T1000 (cell line): ENCODE data around the gene MRPS18B.
A peak's percentile ranks its signal among the peaks of the same experiment; 100 is the strongest.

ENCODE experiments used
- DNase-seq: peaks from one replicate; lab custom pipeline; 2025; ENCODE audit warnings: mixed read lengths; lab: John Stamatoyannopoulos, UW

Gene MRPS18B

DNA sequence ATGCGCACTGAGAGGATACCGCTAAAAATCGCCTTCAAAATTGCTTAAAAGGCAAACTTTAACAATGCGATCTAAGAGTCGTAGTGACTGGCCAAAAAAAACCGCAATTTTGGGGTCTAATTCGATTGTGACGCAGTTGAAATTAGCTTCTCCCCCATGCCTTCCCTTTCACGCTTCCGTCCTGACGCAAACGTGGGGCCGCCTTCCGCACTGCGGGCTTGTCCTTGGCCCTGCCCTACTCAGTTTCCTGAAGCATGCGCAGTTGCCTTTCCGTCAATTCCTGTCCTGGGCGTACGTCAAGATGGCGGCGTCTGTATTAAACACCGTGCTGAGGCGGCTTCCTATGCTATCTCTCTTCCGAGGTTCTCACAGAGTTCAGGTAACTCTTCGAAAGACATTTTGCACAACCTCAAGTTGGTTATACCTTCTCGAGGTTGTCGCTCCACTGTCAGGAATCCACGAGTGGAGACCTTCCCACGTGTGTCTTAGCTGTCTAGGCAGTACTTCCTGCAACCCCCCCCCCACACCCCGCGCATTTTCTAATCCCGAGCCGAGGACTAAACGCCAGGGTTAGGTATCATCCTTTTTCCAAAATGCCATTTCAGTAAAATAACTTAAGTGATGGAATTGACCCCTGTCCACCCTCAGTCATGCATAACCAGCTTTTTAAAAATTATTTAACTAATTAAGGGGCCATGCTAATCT is at the start of gene MRPS18B:
MRPS18B (plus strand) TSS at position 276 of the 705 bp plus-strand sequence; CDS start at position 302, 26 bp downstream.
- DNase-seq, result peak; percentile 96

- no peak for DNase-seq
Measured at GRCh38 chr6:30568245-30568644, 49.4 kb upstream of the MRPS18B start.

GRCh38 chr6:30570263-30570662 is 47.4 kb upstream of the MRPS18B start:
- no peak for DNase-seq

GRCh38 chr6:30570740-30571074 is 46.9 kb upstream of the MRPS18B start:
- no peak for DNase-seq

- peak; percentile 99 for DNase-seq
Measured at GRCh38 chr6:30571075-30571761, 46.4 kb upstream of the MRPS18B start, which contains the start of gene ABCF1. Gene ABCF1 (plus strand): TSS chr6:30571442. CDS start chr6:30571488, 46 bp downstream.

- DNase-seq, result no peak
Measured at GRCh38 chr6:30571762-30572082, 45.9 kb upstream of the MRPS18B start.

GRCh38 chr6:30572148-30572547 is 45.5 kb upstream of the MRPS18B start:
- no peak for DNase-seq

DNA sequence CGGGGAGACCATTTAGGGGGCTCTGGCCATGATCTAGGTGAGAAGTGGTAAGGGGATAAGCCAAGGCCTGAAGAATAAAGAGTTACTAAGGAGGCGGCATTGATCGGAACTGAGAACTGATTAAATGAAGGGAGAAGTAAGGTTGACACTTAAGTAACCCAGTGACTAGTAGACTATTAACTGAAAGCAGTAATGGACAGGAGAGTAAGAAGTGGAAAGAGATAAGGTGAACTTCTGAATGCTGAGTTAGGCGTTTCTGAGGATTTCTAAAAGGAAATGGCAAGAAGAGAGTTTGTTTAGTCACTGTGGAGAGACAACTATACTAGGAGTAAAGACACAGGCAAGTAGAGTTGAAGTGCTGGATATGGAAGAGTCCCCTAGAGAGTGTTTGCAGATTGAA is 44.5 kb upstream of the MRPS18B start:
- DNase-seq, result no peak

- DNase-seq, result no peak
Measured at GRCh38 chr6:30578051-30578450, 39.6 kb upstream of the MRPS18B start.

- DNase-seq, result no peak
Measured at GRCh38 chr6:30583921-30584320, 33.7 kb upstream of the MRPS18B start.

DNA sequence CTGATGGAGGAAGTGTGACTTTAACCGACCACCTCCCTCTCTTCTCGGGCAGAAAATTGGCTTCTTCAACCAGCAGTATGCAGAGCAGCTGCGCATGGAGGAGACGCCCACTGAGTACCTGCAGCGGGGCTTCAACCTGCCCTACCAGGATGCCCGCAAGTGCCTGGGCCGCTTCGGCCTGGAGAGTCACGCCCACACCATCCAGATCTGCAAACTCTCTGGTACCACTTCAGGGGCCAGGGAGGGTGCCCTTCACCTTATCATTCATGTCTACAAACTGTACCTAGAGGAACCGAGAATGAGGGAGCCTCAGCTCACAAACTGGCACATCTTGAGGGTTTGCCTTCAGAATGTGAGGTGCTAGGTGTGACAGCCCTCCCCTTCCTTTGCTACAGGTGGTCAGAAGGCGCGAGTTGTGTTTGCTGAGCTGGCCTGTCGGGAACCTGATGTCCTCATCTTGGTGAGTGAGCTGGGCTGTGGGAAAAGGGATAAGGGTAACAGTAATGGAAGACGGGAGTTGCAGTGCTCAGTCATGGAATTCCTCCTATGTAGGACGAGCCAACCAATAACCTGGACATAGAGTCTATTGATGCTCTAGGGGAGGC is 27.8 kb upstream of the MRPS18B start:
- DNase-seq, result no peak

DNA sequence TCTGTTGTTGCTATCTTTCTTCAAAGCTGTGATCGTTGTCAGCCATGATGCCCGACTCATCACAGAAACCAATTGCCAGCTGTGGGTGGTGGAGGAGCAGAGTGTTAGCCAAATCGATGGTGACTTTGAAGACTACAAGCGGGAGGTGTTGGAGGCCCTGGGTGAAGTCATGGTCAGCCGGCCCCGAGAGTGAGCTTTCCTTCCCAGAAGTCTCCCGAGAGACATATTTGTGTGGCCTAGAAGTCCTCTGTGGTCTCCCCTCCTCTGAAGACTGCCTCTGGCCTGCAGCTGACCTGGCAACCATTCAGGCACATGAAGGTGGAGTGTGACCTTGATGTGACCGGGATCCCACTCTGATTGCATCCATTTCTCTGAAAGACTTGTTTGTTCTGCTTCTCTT is 27.1 kb upstream of the MRPS18B start:
- no peak for DNase-seq

DNA sequence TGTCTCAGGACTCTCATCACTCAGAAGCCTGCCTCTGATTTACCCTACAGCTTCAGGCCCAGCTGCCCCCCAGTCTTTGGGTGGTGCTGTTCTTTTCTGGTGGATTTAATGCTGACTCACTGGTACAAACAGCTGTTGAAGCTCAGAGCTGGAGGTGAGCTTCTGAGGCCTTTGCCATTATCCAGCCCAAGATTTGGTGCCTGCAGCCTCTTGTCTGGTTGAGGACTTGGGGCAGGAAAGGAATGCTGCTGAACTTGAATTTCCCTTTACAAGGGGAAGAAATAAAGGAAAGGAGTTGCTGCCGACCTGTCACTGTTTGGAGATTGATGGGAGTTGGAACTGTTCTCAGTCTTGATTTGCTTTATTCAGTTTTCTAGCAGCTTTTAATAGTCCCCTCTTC is 26.6 kb upstream of the MRPS18B start:
- DNase-seq, result no peak

- DNase-seq, result no peak
Measured at GRCh38 chr6:30592287-30592686, 25.4 kb upstream of the MRPS18B start.

GRCh38 chr6:30597315-30598144 is 20.1 kb upstream of the MRPS18B start:
- peak; percentile 65 for DNase-seq

GRCh38 chr6:30598912-30599624 is 18.6 kb upstream of the MRPS18B start:
- no peak for DNase-seq

DNA sequence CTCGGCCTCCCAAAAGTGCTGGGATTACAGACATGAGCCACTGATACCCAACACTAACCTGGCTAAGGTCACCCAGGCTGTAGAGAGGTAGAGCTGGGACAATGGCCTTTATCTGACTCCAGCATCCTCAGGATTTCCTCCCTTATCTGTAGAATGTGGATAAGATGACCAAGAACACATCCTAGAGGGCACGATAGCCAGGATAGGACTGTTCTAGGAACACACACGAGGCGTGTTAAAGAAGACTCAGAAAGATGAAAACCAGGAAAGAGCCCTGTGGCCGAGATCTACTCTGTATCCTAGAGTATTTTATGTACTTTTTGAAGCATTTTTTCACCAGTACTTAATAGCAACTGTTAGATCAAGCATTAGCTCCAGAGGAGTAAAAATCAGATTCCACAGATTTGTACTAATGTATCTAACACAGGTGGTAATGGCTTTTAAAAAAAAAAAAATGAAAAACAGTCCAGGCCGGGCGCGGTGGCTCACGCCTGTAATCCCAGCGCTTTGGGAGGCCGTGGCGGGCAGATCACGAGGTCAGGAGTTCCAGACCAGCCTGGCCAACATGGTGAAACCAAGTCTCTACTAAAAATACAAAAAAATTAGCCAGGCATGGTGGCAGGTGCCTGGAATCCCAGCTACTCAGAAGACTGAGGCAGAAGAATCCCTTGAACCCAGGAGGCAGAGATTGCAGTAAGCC is 17.9 kb upstream of the MRPS18B start:
- DNase-seq, result no peak

GRCh38 chr6:30600451-30600961 is 17.1 kb upstream of the MRPS18B start:
- no peak for DNase-seq

DNA sequence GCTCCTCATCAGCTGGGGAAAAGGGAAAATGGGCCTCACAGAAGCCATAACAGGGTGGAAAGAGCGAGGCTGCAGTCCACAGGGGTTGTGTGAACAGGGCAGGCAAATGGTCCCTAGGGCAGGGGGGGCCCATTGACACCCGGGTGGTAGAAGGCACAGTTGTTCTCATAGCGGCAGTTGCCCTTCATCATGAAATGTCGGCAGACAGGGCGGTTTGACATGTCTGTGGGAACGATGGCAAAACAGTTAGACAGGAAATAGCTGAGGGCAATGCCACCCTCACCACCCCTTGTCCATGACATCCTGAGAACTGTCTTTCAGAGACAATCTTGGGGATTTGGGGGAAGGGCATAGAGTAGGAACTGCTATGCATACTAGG is 16.2 kb upstream of the MRPS18B start:
- DNase-seq, result no peak

GRCh38 chr6:30601815-30602641 is 15.6 kb upstream of the MRPS18B start:
- no peak for DNase-seq
